ENCODE measurements around the gene SMAP1. TPM values are rescaled to one million over a fixed set of nuclear protein-coding genes. Genes with fewer than 3 reads are reported as not detected.
A peak's percentile ranks its signal among the peaks of the same experiment; 100 is the strongest.

The SMAP1 gene
- total RNA-seq, 6 experiments from 2014 or later, result 11.4 to 24.4 (median 21.5) TPM

GRCh38 chr6:70676821-70677220 lies 9.1 kb downstream of the SMAP1 start:
- peaks cover 12% of the 10 kb centered on the region; the same call in 1 of the 2 replicates for H3K4me1 Mint-ChIP-seq (ENCODE audit: low read depth)
- no peak for DNase-seq
- H3K27me3 Mint-ChIP-seq (ENCODE audit: insufficient read depth), result peaks cover 3% of the 10 kb centered on the region; the same call in 1 of the 2 replicates
- no peaks in the 10 kb centered on the region for H3K9me3 Mint-ChIP-seq
- no peak overlapping the region for H3K27ac Mint-ChIP-seq
- no peak overlapping the region for H3K4me3 Mint-ChIP-seq
- no peaks in the 10 kb centered on the region for H3K36me3 Mint-ChIP-seq (ENCODE audit: low read depth)
- no peak for TF ChIP-seq CTCF (IDR thresholded peaks at IDR 0.05)

GRCh38 chr6:70680396-70680795 lies 12.7 kb downstream of the SMAP1 start:
- H3K4me3 Mint-ChIP-seq, result no peak overlapping the region
- peaks cover 6% of the 10 kb centered on the region; the same call in 1 of the 2 replicates for H3K4me1 Mint-ChIP-seq (ENCODE audit: low read depth)
- no peaks in the 10 kb centered on the region for H3K9me3 Mint-ChIP-seq
- H3K27ac Mint-ChIP-seq, result no peak overlapping the region
- no peak for DNase-seq
- TF ChIP-seq CTCF (IDR thresholded peaks at IDR 0.05), result no peak
- no peaks in the 10 kb centered on the region for H3K27me3 Mint-ChIP-seq (ENCODE audit: insufficient read depth)
- no peaks in the 10 kb centered on the region for H3K36me3 Mint-ChIP-seq (ENCODE audit: low read depth)

- H3K9me3 Mint-ChIP-seq, result no peaks in the 10 kb centered on the region
- peaks cover 6% of the 10 kb centered on the region; the same call in 1 of the 2 replicates for H3K4me1 Mint-ChIP-seq (ENCODE audit: low read depth)
- H3K4me3 Mint-ChIP-seq, result no peak overlapping the region
- DNase-seq, result no peak
- no peak for TF ChIP-seq CTCF (IDR thresholded peaks at IDR 0.05)
- H3K27ac Mint-ChIP-seq, result no peak overlapping the region
- no peaks in the 10 kb centered on the region for H3K36me3 Mint-ChIP-seq (ENCODE audit: low read depth)
- H3K27me3 Mint-ChIP-seq (ENCODE audit: insufficient read depth), result no peaks in the 10 kb centered on the region
Observed at GRCh38 chr6:70684794-70685493, 17.3 kb downstream of the SMAP1 start.

DNA sequence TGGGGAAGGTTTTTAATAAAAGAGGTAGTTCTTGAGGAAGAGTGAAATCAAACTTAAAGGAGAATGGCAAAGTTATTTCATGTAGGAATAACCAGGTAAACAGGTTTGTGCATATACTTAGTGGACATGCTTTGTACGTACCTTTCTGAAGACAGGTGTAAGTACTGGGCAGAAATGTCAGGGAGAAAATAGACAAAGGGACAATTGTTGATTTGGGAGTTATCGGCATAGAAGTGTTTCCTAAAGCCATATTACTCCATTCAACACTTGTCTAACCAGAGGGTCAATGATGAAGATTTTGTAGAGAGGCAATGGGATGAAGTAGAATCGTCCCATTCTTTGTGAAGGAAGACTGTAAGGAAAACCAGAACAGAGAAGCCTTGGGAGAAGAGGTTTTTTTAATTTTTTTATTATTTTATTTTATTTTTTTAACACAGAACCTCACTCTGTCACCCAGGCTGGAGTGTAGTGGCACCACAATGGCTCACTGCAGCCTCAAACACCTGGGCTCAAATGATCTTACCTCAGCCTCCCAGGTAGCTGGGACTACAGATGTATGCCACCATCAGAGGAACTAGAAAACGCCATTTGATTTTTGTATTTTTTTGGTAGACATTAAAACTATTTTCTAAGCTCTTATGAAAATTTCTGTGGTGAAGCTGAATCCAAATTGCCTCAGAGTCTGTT lies 18.0 kb downstream of the SMAP1 start:
- Mint-ChIP-seq H3K27me3 (ENCODE audit: insufficient read depth) (no peaks in the 10 kb centered on the region), H3K36me3 (ENCODE audit: low read depth) (no peaks in the 10 kb centered on the region), H3K4me3 (no peak overlapping the region), H3K4me1 (ENCODE audit: low read depth) (peaks cover 6% of the 10 kb centered on the region; the same call in 1 of the 2 replicates), H3K27ac (no peak overlapping the region), H3K9me3 (no peaks in the 10 kb centered on the region)
- DNase-seq, result no peak
- no peak for TF ChIP-seq CTCF (IDR thresholded peaks at IDR 0.05)

DNA sequence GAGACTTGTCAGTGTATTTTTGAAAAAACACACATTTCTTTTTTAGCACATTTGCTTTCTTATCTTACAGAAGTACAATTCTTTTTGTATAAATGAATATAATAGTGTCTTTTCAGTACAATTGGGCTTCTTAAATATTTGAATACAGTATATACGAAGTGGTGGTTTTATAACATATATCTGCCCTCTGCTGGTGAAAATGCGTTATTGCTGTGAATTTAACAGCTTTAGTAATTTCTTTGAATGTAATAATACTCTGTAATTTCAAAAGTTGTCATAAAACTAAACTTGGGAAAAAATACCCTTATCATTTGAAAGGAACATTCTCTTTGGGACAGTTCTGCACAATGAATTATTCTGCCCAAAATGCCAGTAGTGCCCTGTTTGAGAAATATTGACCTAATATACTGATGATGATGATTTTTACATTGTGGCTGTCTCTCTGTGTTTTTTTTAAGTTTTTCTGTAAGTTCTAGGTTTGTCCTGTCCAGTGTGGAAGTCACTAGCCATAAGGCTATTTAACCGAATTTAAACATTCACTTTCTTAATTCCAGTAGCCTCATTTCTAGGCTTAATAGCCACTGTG lies 19.0 kb downstream of the SMAP1 start:
- H3K4me3 Mint-ChIP-seq, result no peak overlapping the region
- peak; percentile 29 for DNase-seq

More for the DNA sequence above, 19.0 kb downstream of the SMAP1 start:
- peak; percentile 93 for TF ChIP-seq CTCF (IDR thresholded peaks at IDR 0.05)
- Mint-ChIP-seq H3K9me3 (no peaks in the 10 kb centered on the region), H3K4me1 (ENCODE audit: low read depth) (peaks cover 6% of the 10 kb centered on the region; the same call in 1 of the 2 replicates), H3K27me3 (ENCODE audit: insufficient read depth) (no peaks in the 10 kb centered on the region), H3K36me3 (ENCODE audit: low read depth) (no peaks in the 10 kb centered on the region), H3K27ac (no peak overlapping the region)
